ENCODE results near the gene RCSD1. TPM values are rescaled to one million over a fixed set of nuclear protein-coding genes. Genes with fewer than 3 reads are reported as not detected.

Gene RCSD1
- total and polyA plus RNA-seq, 2 of the 13 experiments (the other 11 are each of a cell fraction or from before 2014, with no cell fraction given) = not detected

GRCh38 chr1:167721617-167722151 lies 91.7 kb downstream of the RCSD1 start, which contains the start of gene MPZL1 (continued):
- no peak for TF ChIP-seq ZNF589 (CRISPR knock-in tag; conservative IDR thresholded peaks at IDR 0.05)
- no peak for TF ChIP-seq ZNF205 (CRISPR knock-in tag; IDR thresholded peaks at IDR 0.05)
- TF ChIP-seq PAF1 (CRISPR knock-in tag; IDR thresholded peaks at IDR 0.05) = no peak
- no peak for TF ChIP-seq PRMT3 (CRISPR knock-in tag; IDR thresholded peaks at IDR 0.05; ENCODE audit: borderline replicate concordance, low read depth)
- no peak for TF ChIP-seq KLF9 (CRISPR knock-in tag; IDR thresholded peaks at IDR 0.05; ENCODE audit: low read depth)
- 0 out of 2 replicates have a peak, but pooled peaks have one; percentile 27 for TF ChIP-seq ZNF556 (CRISPR knock-in tag; IDR thresholded peaks at IDR 0.05; ENCODE audit: borderline replicate concordance)
- no peak for TF ChIP-seq ZBTB1 (CRISPR knock-in tag; IDR thresholded peaks at IDR 0.05; ENCODE audit: borderline replicate concordance)
- TF ChIP-seq THAP9 (CRISPR knock-in tag; IDR thresholded peaks at IDR 0.05; ENCODE audit: borderline replicate concordance) = no peak
- TF ChIP-seq ZNF430 (CRISPR knock-in tag; IDR thresholded peaks at IDR 0.05) = 0 out of 2 replicates have a peak, but pooled peaks have one; percentile 88
- no peak for TF ChIP-seq DNMT1 (CRISPR knock-in tag; IDR thresholded peaks at IDR 0.05)
- TF ChIP-seq FOXK1 (CRISPR knock-in tag; IDR thresholded peaks at IDR 0.05; ENCODE audit: borderline replicate concordance, low read depth) = peak; percentile 9; the same call in 1 of the 2 replicates
- TF ChIP-seq ZNF263 (CRISPR knock-in tag; IDR thresholded peaks at IDR 0.05) = no peak; the same call in 1 of the 2 replicates
- TF ChIP-seq NFYC (CRISPR knock-in tag; IDR thresholded peaks at IDR 0.05) = peak; percentile 99
- no peak for TF ChIP-seq ZNF253 (CRISPR knock-in tag; IDR thresholded peaks at IDR 0.05; ENCODE audit: borderline replicate concordance)
- peak; percentile 55; the same call in 1 of the 2 replicates for TF ChIP-seq HINFP (CRISPR knock-in tag; IDR thresholded peaks at IDR 0.05; ENCODE audit: low read depth)
- no peak for TF ChIP-seq ZFP41 (CRISPR knock-in tag; IDR thresholded peaks at IDR 0.05; ENCODE audit: borderline replicate concordance)
- no peak for TF ChIP-seq MAFF (IDR thresholded peaks at IDR 0.05; ENCODE audit: low read depth, low read length)
- TF ChIP-seq MAFK (conservative IDR thresholded peaks at IDR 0.05 in 1 of 2, IDR thresholded peaks at IDR 0.05 in 1 of 2; ENCODE audit: low read length in 2 of 2) = no peak
- no peak for TF ChIP-seq TBX3 (IDR thresholded peaks at IDR 0.05; ENCODE audit: borderline replicate concordance)
- no peak for TF ChIP-seq HNF4G (IDR thresholded peaks at IDR 0.05; ENCODE audit: borderline replicate concordance, low read depth, low read length)
- TF ChIP-seq HNF4G (CRISPR knock-in tag; IDR thresholded peaks at IDR 0.05; ENCODE audit: borderline replicate concordance, low read depth) = no peak
- no peak for TF ChIP-seq GMEB1 (CRISPR knock-in tag; IDR thresholded peaks at IDR 0.05; ENCODE audit: borderline replicate concordance)
- TF ChIP-seq MAF1 (CRISPR knock-in tag; IDR thresholded peaks at IDR 0.05; ENCODE audit: borderline replicate concordance) = no peak
- TF ChIP-seq SCMH1 (CRISPR knock-in tag; IDR thresholded peaks at IDR 0.05; ENCODE audit: borderline replicate concordance) = no peak
- TF ChIP-seq SRSF4 (IDR thresholded peaks at IDR 0.05; ENCODE audit: low read depth, low read length, poor library complexity, severe bottlenecking) = no peak
- TF ChIP-seq ZNF616 (CRISPR knock-in tag; IDR thresholded peaks at IDR 0.05; ENCODE audit: low read depth) = peak; percentile 37; the same call in 1 of the 2 replicates
